ENCODE measurements around the gene B3GALT6. TPM values are rescaled to one million over a fixed set of nuclear protein-coding genes. Genes with fewer than 3 reads are reported as not detected.

The B3GALT6 gene
- polyA plus RNA-seq = 1.3 and 1.5 TPM in 2 replicates

GRCh38 chr1:1232208-1232795 lies at the start of gene B3GALT6:
Gene B3GALT6 (plus strand): TSS chr1:1232237. CDS start chr1:1232279, 42 bp downstream.

GRCh38 chr1:1206376-1206965 lies 25.6 kb upstream of the B3GALT6 start, which contains the start of gene TNFRSF18:
Gene TNFRSF18 (minus strand): TSS chr1:1206592. CDS start chr1:1206571, 21 bp downstream.

GRCh38 chr1:1213345-1214265 lies 18.4 kb upstream of the B3GALT6 start, which contains the start of gene TNFRSF4:
Gene TNFRSF4 (minus strand): TSS chr1:1214153. CDS start chr1:1214127, 26 bp downstream.

GRCh38 chr1:1231400-1232207 lies 433 bp upstream of the B3GALT6 start, which contains the start of gene SDF4:
Gene SDF4 (minus strand): TSS chr1:1232001. CDS start chr1:1228772, 3,229 bp downstream.

GRCh38 chr1:1246577-1247340 lies 14.7 kb downstream of the B3GALT6 start, which contains the start of gene C1QTNF12:
Gene C1QTNF12 (minus strand): TSS chr1:1246722. CDS start chr1:1246690, 32 bp downstream.

GRCh38 chr1:1273512-1274298 lies 41.7 kb downstream of the B3GALT6 start, which contains the start of gene UBE2J2:
Gene UBE2J2 (minus strand): TSS chr1:1273854. CDS start chr1:1267992, 5,862 bp downstream.

Other genes starting within 250 kb of the B3GALT6 start
- not detected in 2 replicates for gene HES4, start 232.1 kb upstream of the B3GALT6 start, polyA plus RNA-seq
- gene ISG15, start 218.7 kb upstream of the B3GALT6 start, polyA plus RNA-seq = 11.3 and 18.9 TPM in 2 replicates
- 0.13 TPM in 1 of 2 replicates, not detected in the other for gene AGRN, start 212.1 kb upstream of the B3GALT6 start, polyA plus RNA-seq
- not detected in 2 replicates for gene RNF223, start 157.9 kb upstream of the B3GALT6 start, polyA plus RNA-seq
- gene C1orf159, start 116.1 kb upstream of the B3GALT6 start, polyA plus RNA-seq = 0.26 TPM in 1 of 2 replicates, not detected in the other
- not detected in 2 replicates for gene TTLL10, start 58.4 kb upstream of the B3GALT6 start, polyA plus RNA-seq
- gene TNFRSF18, start 25.6 kb upstream of the B3GALT6 start, polyA plus RNA-seq = not detected in 2 replicates
- gene TNFRSF4, start 18.1 kb upstream of the B3GALT6 start, polyA plus RNA-seq = not detected in 2 replicates
- 3.7 and 10.0 TPM in 2 replicates for gene SDF4, start 236 bp upstream of the B3GALT6 start, polyA plus RNA-seq
- gene C1QTNF12, start 14.5 kb downstream of the B3GALT6 start, polyA plus RNA-seq = not detected in 2 replicates
- 0.87 and 3.4 TPM in 2 replicates for gene UBE2J2, start 41.6 kb downstream of the B3GALT6 start, polyA plus RNA-seq
- not detected in 2 replicates for gene SCNN1D, start 48.2 kb downstream of the B3GALT6 start, polyA plus RNA-seq
- 0.91 and 4.7 TPM in 2 replicates for gene ACAP3, start 75.7 kb downstream of the B3GALT6 start, polyA plus RNA-seq
- 0.26 and 2.6 TPM in 2 replicates for gene PUSL1, start 76.4 kb downstream of the B3GALT6 start, polyA plus RNA-seq
- 13.9 and 14.6 TPM in 2 replicates for gene INTS11, start 92.4 kb downstream of the B3GALT6 start, polyA plus RNA-seq
- 0.21 and 0.26 TPM in 2 replicates for gene CPTP, start 92.6 kb downstream of the B3GALT6 start, polyA plus RNA-seq
- not detected in 2 replicates for gene TAS1R3, start 99.0 kb downstream of the B3GALT6 start, polyA plus RNA-seq
- 0.86 and 1.1 TPM in 2 replicates for gene DVL1, start 117.2 kb downstream of the B3GALT6 start, polyA plus RNA-seq
- gene MXRA8, start 126.3 kb downstream of the B3GALT6 start, polyA plus RNA-seq = 0.63 and 3.6 TPM in 2 replicates
- gene AURKAIP1, start 143.0 kb downstream of the B3GALT6 start, polyA plus RNA-seq = 29.6 and 36.4 TPM in 2 replicates
- 22.1 and 24.2 TPM in 2 replicates for gene CCNL2, start 167.1 kb downstream of the B3GALT6 start, polyA plus RNA-seq
- 252 and 299 TPM in 2 replicates for gene MRPL20, start 175.1 kb downstream of the B3GALT6 start, polyA plus RNA-seq
- gene ANKRD65, start 189.0 kb downstream of the B3GALT6 start, polyA plus RNA-seq = 0.24 TPM in 1 of 2 replicates, not detected in the other
- gene VWA1, start 203.5 kb downstream of the B3GALT6 start, polyA plus RNA-seq = 0.74 TPM in 1 of 2 replicates, not detected in the other
- gene ATAD3C, start 217.5 kb downstream of the B3GALT6 start, polyA plus RNA-seq = 3.1 and 14.2 TPM in 2 replicates
- not detected in 2 replicates for gene ATAD3B, start 239.5 kb downstream of the B3GALT6 start, polyA plus RNA-seq